IPS DF 4.7 (cell line): ENCODE data around the gene SETDB1.

Experiments used
- DNase-seq: peaks from one replicate; pipeline ENCODE4 v3.0.0-alpha.2; 2013; ENCODE audit warnings: low spot score; ENCODE audit errors: extremely low read depth

SETDB1 gene

DNA sequence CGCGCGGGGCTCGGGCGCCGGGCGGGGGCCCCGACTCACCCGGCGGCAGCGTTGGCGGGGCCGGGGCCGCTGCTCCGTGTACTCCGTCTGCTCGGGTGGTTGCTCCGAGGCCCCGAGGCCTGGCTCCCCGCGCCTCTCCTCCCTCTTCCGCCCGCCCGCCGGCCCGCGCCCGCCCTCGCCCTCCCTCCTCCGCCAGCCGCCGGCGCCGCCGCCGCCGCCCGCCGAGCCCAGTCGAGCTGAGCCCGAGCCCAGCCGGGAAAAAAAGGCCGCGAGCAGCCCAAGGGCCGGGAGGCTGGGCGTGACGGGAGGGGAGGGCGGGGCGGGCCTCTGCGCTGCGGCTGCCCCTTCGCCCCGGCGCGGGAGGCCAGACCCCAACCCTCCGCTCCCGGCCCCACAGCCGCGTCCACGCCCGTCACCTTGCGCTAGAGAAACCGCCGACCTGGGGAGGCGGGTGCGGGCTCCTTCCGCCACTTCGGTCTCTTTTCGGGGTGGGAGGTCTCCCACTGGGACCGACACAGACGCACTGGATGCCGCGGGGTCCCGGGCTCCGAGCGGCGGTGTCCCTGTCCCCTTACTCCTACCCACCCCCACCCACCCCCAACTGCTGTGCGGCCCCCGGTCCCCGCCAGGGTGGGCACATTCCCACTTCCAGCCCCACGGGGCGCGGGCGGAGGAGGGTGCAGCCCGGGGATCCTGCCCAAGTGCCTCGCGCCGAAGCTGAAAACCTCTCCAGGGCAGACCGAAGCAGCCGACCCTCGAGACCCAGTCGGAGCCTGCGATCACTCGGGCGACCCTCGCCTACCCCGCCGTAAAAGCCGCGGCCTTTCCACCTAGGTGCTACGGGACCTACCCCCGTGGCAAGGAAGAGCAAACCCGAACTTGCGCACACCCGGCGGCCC lies 48.7 kb downstream of the SETDB1 start, which contains the start of gene CERS2:
TSS of gene CERS2 (minus strand) at position 256 of the 899 bp plus-strand sequence. CDS start 5,745 bp downstream, outside the sequence.
- no peak for DNase-seq

DNA sequence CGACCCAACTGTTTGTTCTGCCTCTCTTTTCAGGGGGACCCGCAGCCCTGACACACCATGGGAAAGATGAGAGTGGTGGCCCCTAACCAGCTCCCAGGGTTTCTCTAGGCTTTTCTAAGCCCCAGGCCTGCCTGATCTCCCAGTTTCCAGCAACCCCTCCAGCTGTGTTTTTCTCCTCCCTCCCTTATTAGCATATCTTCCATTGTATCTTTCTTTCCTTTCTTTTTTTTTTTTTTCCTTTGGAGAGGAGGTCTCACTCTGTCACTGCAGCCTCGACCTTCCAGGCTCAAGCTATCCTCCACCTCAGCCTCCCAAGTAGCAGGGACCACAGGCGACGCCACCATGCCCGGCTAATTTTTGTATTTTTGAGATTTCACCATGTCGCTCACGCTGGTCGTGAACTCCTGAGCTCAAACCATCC lies 50.2 kb downstream of the SETDB1 start:
- DNase-seq, result no peak

DNA sequence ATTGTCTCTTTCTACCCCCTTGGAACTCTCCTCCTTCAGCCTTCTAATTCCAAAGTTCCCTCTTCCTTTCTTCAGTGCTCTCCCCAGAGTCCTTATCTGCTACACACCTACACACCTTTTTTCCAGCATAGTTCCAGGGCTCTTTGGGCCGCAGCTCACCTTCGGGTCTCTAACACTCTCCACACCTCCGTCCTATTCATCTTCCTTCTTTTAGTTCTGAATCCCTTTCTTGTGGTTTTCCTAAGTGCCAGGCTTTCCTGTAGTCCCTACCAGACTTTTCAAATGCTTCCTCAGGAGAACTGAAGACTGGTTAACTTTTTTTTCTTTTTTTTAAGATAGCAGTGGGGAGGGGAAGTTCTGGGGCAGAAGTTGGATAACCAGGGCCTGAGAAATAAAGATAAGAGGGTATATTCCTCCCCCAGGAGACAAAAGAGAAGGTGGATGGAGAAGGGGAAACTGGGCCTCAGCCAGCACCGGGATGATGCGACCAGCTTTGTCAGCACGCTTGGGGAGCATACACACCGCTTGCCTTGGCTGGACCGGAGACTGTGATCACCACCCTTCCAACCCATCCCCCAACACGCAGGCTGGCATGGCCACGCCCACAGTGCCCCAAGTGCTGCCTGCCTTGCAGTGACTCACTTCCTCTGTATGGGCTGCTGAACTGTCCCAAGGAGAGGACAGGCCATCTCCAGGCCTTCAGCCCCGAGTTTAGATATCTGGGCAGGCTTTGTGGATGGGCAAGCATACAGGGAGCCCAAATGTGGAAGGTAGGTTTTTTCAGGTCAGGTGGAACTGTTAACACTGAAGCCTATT lies 50.9 kb downstream of the SETDB1 start:
- DNase-seq, result no peak

DNA sequence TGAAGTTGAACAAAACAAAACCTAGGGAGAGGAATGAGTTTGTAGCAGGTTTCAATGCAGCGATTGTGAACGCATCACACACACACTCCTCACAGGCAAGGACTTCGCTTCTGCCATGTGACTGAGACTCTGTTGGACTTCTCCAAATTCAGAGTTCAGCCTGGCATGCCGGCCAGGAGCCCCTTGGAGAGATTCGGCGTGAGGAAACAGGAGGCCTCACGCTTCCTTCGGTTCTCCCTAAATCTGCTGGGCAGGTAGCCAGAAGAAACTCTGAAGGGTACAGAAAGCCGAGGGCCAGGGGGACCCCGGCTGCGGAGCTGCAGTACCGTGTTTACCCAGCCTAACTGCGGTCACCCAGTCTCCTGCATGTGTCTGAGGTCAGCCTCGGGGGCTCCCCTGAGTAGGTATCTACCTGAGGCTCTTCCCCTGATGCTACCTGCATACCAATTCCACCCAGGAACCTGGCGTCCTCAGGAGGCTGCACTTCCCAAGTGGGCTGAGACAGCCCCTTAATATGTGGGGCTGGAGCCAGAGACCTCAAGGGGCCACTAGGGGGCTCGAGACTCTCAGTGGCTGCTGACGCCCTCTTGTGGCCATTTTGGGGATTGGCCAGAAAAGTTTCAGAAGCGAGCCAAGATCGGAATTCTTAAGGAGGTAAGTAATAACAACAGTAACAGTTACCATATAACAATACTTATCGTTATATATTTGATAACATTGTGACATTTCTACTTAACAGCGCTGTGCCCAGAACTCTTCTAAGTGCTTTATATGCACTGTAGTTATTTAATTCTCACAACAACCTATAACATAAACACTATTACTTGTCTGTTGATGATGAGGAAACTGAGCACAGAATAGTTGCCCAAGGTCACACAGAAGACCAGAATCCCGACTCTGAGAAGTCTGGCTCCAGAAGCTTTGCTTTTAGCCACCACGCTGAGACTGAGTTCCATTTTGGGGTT lies 53.2 kb downstream of the SETDB1 start:
- no peak for DNase-seq

DNA sequence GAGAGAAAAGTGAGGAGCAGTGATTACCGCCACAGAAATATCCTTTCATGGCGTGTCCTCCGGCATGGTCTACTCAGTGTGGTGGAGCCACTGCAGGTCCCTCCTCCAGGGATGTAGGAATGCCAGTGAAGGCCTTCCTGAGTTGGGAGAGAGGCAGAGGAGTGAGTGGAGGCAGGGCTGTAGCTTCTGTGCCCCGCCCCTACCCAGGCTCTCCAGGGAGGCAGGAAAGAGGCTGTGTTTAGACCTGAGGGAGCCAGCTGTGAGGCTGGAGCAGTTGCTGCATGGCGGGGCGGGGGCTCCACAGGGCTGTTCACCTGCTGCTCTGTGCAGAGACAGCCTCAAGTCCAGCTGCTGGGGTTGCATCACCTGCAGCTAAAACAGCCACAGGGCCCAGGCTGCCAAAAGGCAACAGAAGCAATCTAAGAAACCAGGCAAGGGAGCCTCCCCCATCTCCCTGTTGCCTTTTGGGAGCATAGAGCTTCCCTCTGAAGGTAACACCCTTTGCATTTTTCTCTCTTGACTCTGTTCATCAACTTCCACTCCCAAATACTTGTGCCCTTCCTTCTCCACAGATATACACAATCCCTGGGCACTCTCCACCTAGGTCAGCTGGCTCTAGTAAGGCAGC lies 55.1 kb downstream of the SETDB1 start:
- DNase-seq, result no peak

DNA sequence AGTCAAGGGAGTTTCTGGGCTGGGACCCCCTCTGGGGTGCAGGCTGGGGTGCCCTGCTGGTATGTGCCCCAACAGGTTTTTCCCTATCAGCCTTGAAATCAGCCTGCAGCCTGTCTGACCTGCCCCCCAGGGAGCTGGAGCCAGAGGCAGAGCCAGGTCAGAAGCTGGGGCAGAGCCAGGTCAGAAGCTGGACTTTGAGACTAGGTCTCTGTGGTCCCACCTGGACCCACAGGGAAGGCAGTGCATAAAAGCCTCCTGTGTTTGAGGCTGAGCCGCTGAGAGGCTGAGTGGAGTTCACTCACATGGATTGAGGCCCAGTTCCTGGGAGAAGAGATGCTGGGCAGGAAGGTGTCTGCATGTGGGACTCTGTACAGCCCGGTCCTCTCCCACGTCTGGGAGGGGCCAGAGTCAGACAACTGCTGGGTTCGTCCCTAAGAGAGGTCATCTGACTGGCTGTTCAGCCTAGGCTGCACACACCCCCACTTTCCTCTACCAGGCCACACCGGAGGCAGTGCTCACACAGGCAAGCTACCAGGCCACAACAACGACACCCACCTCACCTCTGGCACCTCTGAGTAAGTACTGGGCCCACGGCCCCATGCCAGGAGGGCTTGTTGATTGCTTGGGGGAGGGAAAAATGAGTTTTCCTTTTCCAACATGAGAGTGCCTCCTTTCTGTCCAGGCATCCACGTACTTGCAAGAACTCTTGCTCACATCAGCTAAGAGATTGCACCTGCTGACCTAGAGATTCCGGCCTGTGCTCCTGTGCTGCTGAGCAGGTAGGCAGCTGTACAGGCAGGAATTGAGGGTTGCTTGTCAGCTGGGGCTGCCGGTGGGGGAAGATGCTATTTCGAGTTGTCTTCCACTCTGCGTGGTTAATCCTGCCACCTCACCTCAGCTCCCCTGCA lies 55.9 kb downstream of the SETDB1 start, which contains the start of gene ANXA9:
TSS of gene ANXA9 (plus strand) at position 488 of the 908 bp plus-strand sequence. CDS start 814 bp downstream, outside the sequence.
- DNase-seq, result no peak

DNA sequence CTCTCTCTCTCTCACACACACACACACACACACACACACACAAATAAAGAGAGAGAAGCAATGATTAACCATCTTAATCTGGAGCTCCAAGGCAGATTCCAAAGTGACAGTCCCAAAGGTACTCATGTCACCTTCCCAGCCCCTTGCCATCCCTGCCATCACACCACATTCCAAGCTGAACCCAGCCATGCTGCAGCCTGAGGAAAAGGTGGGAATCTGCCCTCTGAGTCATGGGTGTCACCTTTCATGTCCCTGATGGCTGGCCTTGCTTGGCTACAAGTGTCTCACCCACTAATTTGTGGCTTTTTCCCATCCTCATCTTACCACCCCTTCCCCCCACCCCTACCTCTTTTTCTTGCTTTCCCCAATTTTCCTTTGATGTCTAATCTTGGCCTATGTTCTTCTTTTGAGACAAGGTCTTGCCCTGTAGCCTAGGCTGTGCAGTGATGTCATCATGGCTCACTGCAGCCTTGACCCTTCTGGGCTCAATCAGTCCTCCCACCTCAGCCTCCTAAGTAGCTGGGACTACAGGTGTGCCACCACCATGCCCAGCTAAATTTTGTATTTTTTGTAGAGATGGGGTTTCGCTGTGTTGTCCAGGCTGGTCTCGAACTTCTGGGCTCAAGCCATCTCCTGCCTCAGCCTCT lies 59.1 kb downstream of the SETDB1 start:
- no peak for DNase-seq

DNA sequence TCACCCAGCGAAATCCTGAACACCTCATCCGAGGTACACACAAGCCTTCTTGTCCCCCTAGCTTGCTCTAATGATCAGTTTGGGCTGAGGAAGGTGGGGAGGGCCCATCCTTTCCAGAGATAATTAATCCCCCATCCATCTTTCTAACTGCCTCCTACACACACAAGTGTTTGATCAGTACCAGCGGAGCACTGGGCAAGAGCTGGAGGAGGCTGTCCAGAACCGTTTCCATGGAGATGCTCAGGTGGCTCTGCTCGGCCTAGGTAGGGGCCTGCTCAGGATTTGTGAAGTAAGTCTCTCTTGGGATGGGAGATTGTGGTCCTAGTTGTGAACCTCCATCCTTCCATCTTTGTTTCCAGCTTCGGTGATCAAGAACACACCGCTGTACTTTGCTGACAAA lies 61.8 kb downstream of the SETDB1 start:
- DNase-seq, result no peak

DNA sequence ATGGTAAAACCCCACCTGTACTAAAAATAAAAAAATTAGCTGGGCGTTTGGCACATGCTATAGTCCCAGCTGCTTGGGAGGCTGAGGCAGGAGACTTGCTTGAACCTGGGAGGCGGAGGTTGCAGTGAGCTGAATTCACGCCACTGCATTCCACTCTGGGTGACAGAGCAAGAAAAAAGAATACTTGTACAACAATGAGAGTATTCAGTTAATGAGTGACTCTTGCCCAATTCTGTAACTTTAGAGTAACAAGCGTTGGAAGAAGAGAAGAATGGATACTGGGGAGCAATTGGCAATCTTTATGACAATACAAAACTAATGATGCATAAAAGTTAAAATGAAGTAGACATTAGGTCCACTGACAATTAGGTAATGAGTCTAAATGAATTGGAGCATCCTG lies 66.5 kb downstream of the SETDB1 start:
- DNase-seq, result no peak

DNA sequence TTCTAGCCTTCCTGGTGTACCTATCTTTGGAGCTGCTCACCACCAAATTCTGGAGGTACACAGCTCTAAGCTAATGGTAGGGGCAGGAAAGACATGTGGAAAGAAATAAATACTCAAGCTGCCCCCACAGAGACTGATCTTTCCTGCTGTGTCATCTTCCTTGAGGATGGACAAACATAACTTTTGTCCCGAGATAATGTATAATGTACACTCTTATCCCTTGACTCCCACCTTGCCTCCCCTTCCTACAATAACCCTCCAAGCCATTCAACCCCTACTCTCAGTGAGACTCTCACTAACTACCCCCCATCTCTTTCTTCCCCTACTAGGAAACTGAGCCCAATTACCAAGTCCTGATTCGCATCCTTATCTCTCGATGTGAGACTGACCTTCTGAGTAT lies 68.1 kb downstream of the SETDB1 start:
- DNase-seq, result no peak

DNA sequence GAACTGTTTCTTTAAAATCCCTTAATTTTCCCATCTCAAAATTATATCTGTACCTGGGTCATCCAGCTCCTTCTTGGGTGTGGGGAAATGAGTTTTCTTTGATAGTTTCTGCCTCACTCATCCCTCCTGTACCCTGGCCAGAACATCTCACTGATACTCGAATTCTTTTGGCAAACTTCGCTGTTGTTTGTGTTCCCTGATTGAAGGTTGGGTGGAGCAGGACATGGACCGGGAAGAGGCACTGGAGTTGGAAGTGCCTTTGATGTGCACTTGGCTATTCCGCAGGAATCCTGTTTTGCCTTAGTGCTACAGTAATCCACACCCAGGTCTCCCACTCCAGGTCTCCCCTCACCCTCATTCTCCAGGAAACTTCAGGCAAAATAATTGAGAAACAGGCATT lies 69.3 kb downstream of the SETDB1 start:
- DNase-seq, result no peak

DNA sequence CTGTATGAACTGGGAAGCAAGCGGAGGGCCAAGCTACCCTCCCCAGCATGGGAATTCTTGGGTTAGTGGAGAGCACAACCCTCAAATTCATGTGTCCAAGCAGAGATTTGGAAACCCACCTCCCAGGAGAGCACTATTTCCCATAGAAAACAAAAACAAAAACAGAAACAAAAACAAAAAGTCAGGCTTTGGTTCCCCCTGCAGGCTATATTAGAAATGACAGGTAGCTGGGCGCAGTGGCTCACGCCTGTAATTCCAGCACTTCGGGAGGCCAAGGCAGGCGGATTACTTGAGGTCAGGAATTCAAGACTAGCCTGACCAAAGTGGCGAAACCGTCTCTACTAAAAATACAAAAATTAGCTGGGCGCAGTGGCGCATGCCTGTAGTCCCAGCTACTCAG lies 69.7 kb downstream of the SETDB1 start:
- DNase-seq, result no peak

DNA sequence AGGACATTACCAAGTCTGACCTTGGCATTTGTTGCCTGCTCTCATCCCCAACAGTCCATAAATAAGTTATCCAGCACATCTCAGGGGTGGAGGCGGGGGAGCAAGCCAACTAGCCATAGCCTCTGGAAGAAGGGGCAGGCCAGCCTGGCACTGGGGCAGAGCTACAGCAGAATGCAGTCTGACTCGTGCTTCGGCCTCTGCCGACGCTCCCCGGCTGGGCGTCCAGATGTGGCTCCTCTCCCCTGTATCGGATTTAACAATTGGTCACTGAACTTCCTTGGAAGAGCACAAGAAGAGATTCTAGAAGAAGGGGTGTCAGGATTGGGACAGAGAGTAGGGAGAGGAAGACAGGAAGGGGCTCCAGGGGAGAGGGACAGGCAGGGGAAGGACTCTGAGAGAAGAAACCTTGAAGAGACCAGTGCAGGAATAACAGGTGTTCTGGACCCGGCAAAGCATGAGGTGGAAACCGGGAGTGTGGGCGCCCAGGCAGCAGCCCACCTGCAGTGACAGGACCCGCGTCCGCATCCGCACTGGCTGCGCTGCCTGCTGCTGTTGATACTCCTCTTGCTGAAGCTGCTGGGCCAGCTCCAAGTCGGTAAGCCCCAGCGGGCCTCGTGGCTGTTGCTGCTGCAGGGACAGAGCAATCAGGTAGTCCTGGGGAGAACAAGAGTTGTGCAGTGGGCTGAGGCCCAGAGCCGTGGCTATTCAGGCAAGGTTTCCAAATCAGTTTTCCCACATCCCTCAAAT lies 71.1 kb downstream of the SETDB1 start:
- no peak for DNase-seq

DNA sequence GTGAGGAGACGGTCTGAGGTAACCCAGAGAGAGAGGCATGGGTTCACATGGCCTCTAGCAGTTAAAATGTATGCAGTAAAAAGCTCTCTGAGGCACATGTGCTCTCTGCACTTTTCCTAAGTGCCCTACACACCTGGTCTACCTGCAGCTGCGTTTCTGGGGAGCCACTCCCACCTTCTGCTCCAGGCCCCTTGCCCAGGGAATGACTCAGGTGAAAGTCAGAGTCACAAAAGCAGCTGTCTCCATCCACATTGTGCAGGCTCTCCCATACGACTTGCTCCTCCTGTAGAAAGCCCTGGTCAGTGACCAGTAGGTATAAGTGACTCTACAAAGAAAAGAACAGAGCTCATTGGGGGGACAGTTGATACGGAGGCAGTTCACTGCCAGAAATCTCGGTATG lies 71.8 kb downstream of the SETDB1 start:
- no peak for DNase-seq

DNA sequence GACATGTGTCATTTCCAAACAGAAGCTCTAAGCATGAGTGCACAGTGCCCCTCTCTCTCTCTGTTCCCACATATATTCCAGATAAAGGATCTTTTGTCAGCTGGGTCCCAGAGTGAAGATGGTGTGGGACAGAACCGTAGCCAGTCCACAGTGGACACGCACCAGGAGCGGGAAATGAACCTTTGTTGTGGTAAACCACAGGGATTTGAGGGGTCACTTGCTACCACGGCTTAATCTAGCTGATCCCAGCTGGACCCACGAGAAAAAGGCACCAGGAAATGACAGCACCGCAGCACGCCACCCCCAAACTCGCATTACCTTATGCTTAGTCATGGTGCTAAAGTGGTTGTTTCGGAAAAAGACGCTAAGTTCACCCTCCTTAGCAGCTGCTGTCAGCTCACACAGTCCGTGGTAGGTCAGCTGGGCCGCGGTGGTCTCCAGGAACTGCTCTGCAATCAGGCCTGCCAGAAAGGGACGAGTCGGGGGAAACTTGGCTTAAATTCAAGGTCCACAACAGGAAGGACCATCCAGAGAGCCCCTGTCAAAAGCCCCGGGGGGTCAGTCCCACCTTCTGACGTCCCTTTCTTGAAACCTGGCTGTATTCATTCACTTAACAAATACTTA lies 73.0 kb downstream of the SETDB1 start:
- no peak for DNase-seq

DNA sequence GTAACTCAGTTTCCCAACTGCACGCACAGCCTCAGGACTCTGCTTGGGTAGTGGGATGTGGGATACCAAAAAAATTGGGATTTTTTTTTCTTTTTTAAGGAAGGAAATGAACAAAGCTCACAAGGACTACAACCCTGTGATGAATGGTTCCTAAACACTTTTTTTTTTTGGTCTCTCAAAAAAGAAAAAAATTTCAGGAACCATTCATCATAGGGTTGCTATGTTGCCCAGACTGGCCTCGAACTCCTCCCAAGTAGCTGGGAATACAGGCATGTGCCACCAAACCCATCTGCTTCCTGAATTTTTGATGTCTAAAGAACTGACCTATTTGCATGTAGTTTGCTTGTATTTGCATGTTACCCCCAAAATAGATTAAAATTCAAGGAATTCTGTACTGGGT lies 73.8 kb downstream of the SETDB1 start:
- DNase-seq, result no peak

DNA sequence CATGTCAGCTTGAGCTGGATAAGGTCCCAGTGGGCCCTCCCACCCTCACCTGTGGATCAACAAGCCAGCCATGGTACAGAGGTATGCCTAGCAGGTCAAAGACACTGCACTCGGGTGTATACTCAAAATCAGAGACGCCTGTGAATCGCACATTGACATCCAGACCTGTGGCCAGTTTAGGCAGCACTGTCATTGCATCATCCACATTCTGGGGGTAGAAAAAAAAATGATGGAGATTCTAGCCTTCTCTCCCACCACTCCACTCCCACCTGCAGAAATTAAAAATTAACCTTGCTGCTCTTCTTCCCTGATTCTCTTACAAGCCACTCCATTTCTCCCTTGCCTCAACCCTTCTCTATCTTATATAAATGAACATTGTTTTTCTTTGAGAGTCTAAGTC lies 74.2 kb downstream of the SETDB1 start:
- no peak for DNase-seq

DNA sequence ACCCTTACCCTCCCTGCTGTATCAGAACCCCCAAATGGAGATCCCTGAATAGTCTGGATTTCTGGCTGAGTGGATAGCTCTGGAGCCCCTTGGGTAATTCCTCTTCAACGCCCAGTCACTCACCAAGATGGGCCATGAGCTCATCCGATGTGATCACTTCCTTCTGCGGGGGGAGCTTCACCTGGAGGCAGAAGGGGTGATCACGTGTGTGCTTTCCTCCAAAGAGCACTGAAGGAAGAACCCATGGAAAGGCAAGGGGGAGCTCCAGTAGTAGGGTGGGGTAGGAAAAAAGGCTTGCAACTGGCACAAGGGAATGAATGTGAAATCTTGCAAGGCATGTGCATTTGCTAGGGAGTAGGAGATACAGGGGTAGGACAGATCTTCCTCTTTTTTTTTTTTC lies 75.4 kb downstream of the SETDB1 start:
- no peak for DNase-seq
